Natural killer cell (primary cell): ENCODE results near the gene IGFBP7. TPM values are rescaled to one million over a fixed set of nuclear protein-coding genes. Genes with fewer than 3 reads are reported as not detected.
A peak's percentile ranks its signal among the peaks of the same experiment; 100 is the strongest.

Experiments
- ATAC-seq, 3 donors: fragments of 150-1000 bp in 2 of 3; fragments of 200-7000 bp in 1 of 3; cut with Tn5 transposase; 1 replicate in 1 of 3; 2 replicates in 2 of 3; pipeline ENCODE4 v1.10.0; 2021; ENCODE audit warnings: mild to moderate bottlenecking in 2 of 3, moderate library complexity in 2 of 3
- DNase-seq, 2 donors: peaks; one replicate each; pipeline versions ENCODE4 v3.0.0 to v3.0.0-alpha.2; 2013 to 2021; ENCODE audit warnings: mixed read lengths in 1 of 2
- H3K27ac ChIP-seq: one replicate; pipeline ENCODE4 v1.5.1; 2013; ENCODE audit warnings: mild to moderate bottlenecking, low read length
- H3K27me3 ChIP-seq: one replicate; pipeline ENCODE4 v1.6.1; 2013; ENCODE audit warnings: low read length; ENCODE audit not compliant: control insufficient read depth, insufficient read depth
- H3K36me3 ChIP-seq: one replicate; pipeline ENCODE4 v1.6.1; 2013; ENCODE audit warnings: low read length; ENCODE audit not compliant: control insufficient read depth, insufficient read depth
- H3K4me1 ChIP-seq: one replicate; pipeline ENCODE4 v1.6.1; 2013; ENCODE audit warnings: low read length; ENCODE audit not compliant: control insufficient read depth, insufficient read depth
- H3K4me3 ChIP-seq: one replicate; pipeline ENCODE4 v1.5.1; 2013; ENCODE audit warnings: low read length
- H3K9me3 ChIP-seq: one replicate; pipeline ENCODE4 v1.6.1; 2013; ENCODE audit warnings: low read length; ENCODE audit not compliant: control insufficient read depth, insufficient read depth
- H3K27ac Mint-ChIP-seq, 2 donors: one replicate each; pipeline ENCODE4 v1.8.0; 2022; ENCODE audit warnings: mild to moderate bottlenecking in 2 of 2, mixed read lengths in 2 of 2, moderate library complexity in 1 of 2
- H3K27me3 Mint-ChIP-seq, 2 donors: one replicate each; pipeline ENCODE4 v1.8.0; 2022; ENCODE audit warnings: low read depth in 2 of 2, mixed read lengths in 2 of 2
- H3K36me3 Mint-ChIP-seq: one replicate; pipeline ENCODE4 v1.8.0; 2022; ENCODE audit warnings: mixed read lengths
- H3K4me1 Mint-ChIP-seq, 2 donors: one replicate each; pipeline ENCODE4 v1.8.0; 2022; ENCODE audit warnings: mixed read lengths in 2 of 2
- H3K4me3 Mint-ChIP-seq: one replicate; pipeline ENCODE4 v1.8.0; 2022; ENCODE audit warnings: mild to moderate bottlenecking, moderate library complexity, mixed read lengths
- H3K9me3 Mint-ChIP-seq, 2 donors: one replicate each; pipeline ENCODE4 v1.8.0; 2022; ENCODE audit warnings: mixed read lengths in 2 of 2
- CTCF ChIP-seq: fragments of 200-600 bp; IDR thresholded peaks from one replicate; pipeline ENCODE4 v1.8.0; 2022; ENCODE audit warnings: antibody characterized with exemption
- WGBS: methylation state at CpG from one replicate; pipeline ENCODE4 v1.1.7; 2013; ENCODE audit warnings: missing lambda C conversion rate; ENCODE audit not compliant: insufficient coverage; 5-methylcytosine and 5-hydroxymethylcytosine counted together
- intact Hi-C: fragments of 100-400 bp; cut with micrococcal nuclease; formaldehyde crosslinking; loops from one replicate; pipeline ENCODE4 v1.14.2; 2022
- total RNA-seq, 4 donors: library from RNA; stranded (reverse); fragments of 120-200 nt in 1 of 4; gene quantifications; one replicate each; pipeline versions ENCODE4 v1.2.3 to v1.2.4, GENCODE V29; 2013 to 2022

The IGFBP7 gene
- total RNA-seq, 3 donors from 2014 or later (not counting 1 experiment from before 2014, with no cell fraction given): 88.8 to 107 (median 101) TPM

GRCh38 chr4:56981795-56982201 lies 128.4 kb downstream of the IGFBP7 start:
- TF ChIP-seq CTCF: no peak
- peak in 1 of 2 donors; percentile 21 for DNase-seq
- Mint-ChIP-seq H3K27me3 (no peaks in the 10 kb centered on the region), H3K4me1 (peaks cover 59 to 66% of the 10 kb centered on the region in 2 donors), H3K36me3 (no peaks in the 10 kb centered on the region), H3K4me3 (peak overlapping the region; percentile 47), H3K9me3 (no peaks in the 10 kb centered on the region), H3K27ac (peak overlapping the region; percentile 98 to 100)
- Histone ChIP-seq H3K9me3 (no peaks in the 10 kb centered on the region), H3K27ac (no peak overlapping the region), H3K27me3 (no peaks in the 10 kb centered on the region), H3K4me1 (peaks cover 23% of the 10 kb centered on the region), H3K36me3 (peaks cover 20% of the 10 kb centered on the region), H3K4me3 (no peak overlapping the region)
- intact Hi-C loops: no loop called here
- no peak for ATAC-seq
- 44% methylated on average over 2 of the region's 4 CpGs for WGBS

Other genes starting within 250 kb of the IGFBP7 start
- gene REST, start 202.5 kb downstream of the IGFBP7 start, total RNA-seq: 10 to 100 TPM; 52.1 to 71.3 (median 67.6) TPM
- 10 to 100 TPM; 11.7 to 15.3 (median 13.8) TPM for gene NOA1, start 132.8 kb downstream of the IGFBP7 start, total RNA-seq
- 100 to 1,000 TPM; 108 to 113 (median 110) TPM for gene POLR2B, start 131.5 kb downstream of the IGFBP7 start, total RNA-seq